Measurements from ENCODE around the gene DNAJC4.

- no peak for TF ChIP-seq POLR2A (IDR thresholded peaks at IDR 0.05; ENCODE audit: low read length)
- no peak for TF ChIP-seq GATA1 (IDR thresholded peaks at IDR 0.05; ENCODE audit: low read depth, low read length)
These were observed 11.6 kb upstream of the DNAJC4 start for GRCh38 chr11:64218628-64219353.
